ENCODE results near the gene KDSR. TPM values are rescaled to one million over a fixed set of nuclear protein-coding genes. Genes with fewer than 3 reads are reported as not detected.
A peak's percentile ranks its signal among the peaks of the same experiment; 100 is the strongest.

The KDSR gene
- total RNA-seq, 1 donor from 2014 or later, result 38.7 TPM

- no peaks in the 10 kb centered on the region for H3K4me1 Mint-ChIP-seq (ENCODE audit: low read depth)
- peaks cover 7% of the 10 kb centered on the region for H3K36me3 Mint-ChIP-seq (ENCODE audit: insufficient read depth)
- H3K9me3 Mint-ChIP-seq (ENCODE audit: low read depth), result no peaks in the 10 kb centered on the region
- H3K27ac Mint-ChIP-seq, result no peak overlapping the region
- H3K27me3 Mint-ChIP-seq, result no peaks in the 10 kb centered on the region
- no peak for DNase-seq (ENCODE audit: low spot score, unreplicated experiment)
- TF ChIP-seq CTCF (IDR thresholded peaks at IDR 0.05; ENCODE audit: unreplicated experiment), result no peak
- H3K4me3 Mint-ChIP-seq (ENCODE audit: low read depth), result no peak overlapping the region
These were observed 37.4 kb downstream of the KDSR start for GRCh38 chr18:63329431-63330145.

- no peak overlapping the region for H3K4me3 Mint-ChIP-seq (ENCODE audit: low read depth)
- H3K9me3 Mint-ChIP-seq (ENCODE audit: low read depth), result no peaks in the 10 kb centered on the region
- no peak for DNase-seq (ENCODE audit: low spot score, unreplicated experiment)
- H3K27ac Mint-ChIP-seq, result no peak overlapping the region
- no peaks in the 10 kb centered on the region for H3K27me3 Mint-ChIP-seq
- H3K36me3 Mint-ChIP-seq (ENCODE audit: insufficient read depth), result peaks cover 2% of the 10 kb centered on the region
- peaks cover 5% of the 10 kb centered on the region for H3K4me1 Mint-ChIP-seq (ENCODE audit: low read depth)
- no peak for TF ChIP-seq CTCF (IDR thresholded peaks at IDR 0.05; ENCODE audit: unreplicated experiment)
These were observed 41.0 kb downstream of the KDSR start for GRCh38 chr18:63326011-63326410.

GRCh38 chr18:63325086-63325686 is 41.8 kb downstream of the KDSR start:
- peaks cover 5% of the 10 kb centered on the region for H3K4me1 Mint-ChIP-seq (ENCODE audit: low read depth)
- TF ChIP-seq CTCF (IDR thresholded peaks at IDR 0.05; ENCODE audit: unreplicated experiment), result no peak
- peaks cover under 1% of the 10 kb centered on the region for H3K36me3 Mint-ChIP-seq (ENCODE audit: insufficient read depth)
- no peak overlapping the region for H3K4me3 Mint-ChIP-seq (ENCODE audit: low read depth)
- DNase-seq (ENCODE audit: low spot score, unreplicated experiment), result no peak
- H3K9me3 Mint-ChIP-seq (ENCODE audit: low read depth), result no peaks in the 10 kb centered on the region
- no peak overlapping the region for H3K27ac Mint-ChIP-seq
- no peaks in the 10 kb centered on the region for H3K27me3 Mint-ChIP-seq

GRCh38 chr18:63322908-63323634 is 43.9 kb downstream of the KDSR start:
- peak overlapping the region; percentile 17 for H3K27ac Mint-ChIP-seq
- no peak overlapping the region for H3K4me3 Mint-ChIP-seq (ENCODE audit: low read depth)
- peak; percentile 84 for TF ChIP-seq CTCF (IDR thresholded peaks at IDR 0.05; ENCODE audit: unreplicated experiment)
- peaks cover 12% of the 10 kb centered on the region for H3K27me3 Mint-ChIP-seq
- DNase-seq (ENCODE audit: low spot score, unreplicated experiment), result peak; percentile 30
- H3K9me3 Mint-ChIP-seq (ENCODE audit: low read depth), result no peaks in the 10 kb centered on the region
- peaks cover 16% of the 10 kb centered on the region for H3K4me1 Mint-ChIP-seq (ENCODE audit: low read depth)
- no peaks in the 10 kb centered on the region for H3K36me3 Mint-ChIP-seq (ENCODE audit: insufficient read depth)

GRCh38 chr18:63322206-63322605 is 44.8 kb downstream of the KDSR start:
- peaks cover 18% of the 10 kb centered on the region for H3K4me1 Mint-ChIP-seq (ENCODE audit: low read depth)
- no peak for DNase-seq (ENCODE audit: low spot score, unreplicated experiment)
- H3K27ac Mint-ChIP-seq, result no peak overlapping the region
- no peaks in the 10 kb centered on the region for H3K9me3 Mint-ChIP-seq (ENCODE audit: low read depth)
- no peak for TF ChIP-seq CTCF (IDR thresholded peaks at IDR 0.05; ENCODE audit: unreplicated experiment)
- peaks cover 21% of the 10 kb centered on the region for H3K27me3 Mint-ChIP-seq
- H3K36me3 Mint-ChIP-seq (ENCODE audit: insufficient read depth), result no peaks in the 10 kb centered on the region
- peak overlapping the region; percentile 3 for H3K4me3 Mint-ChIP-seq (ENCODE audit: low read depth)
